GM12873 (cell line): ENCODE measurements around the gene ABCB10.

Source experiments
- CTCF ChIP-seq: IDR thresholded peaks from 2 replicates; pipeline ENCODE4 v1.5.1; 2012; ENCODE audit warnings: low read depth, mild to moderate bottlenecking, moderate library complexity, low read length, control low read depth; ENCODE audit not compliant: insufficient read depth; ENCODE audit errors: missing control alignments

The ABCB10 gene

GRCh38 chr1:229539863-229540506, 18.5 kb downstream of the ABCB10 start:
- TF ChIP-seq CTCF = no peak

DNA sequence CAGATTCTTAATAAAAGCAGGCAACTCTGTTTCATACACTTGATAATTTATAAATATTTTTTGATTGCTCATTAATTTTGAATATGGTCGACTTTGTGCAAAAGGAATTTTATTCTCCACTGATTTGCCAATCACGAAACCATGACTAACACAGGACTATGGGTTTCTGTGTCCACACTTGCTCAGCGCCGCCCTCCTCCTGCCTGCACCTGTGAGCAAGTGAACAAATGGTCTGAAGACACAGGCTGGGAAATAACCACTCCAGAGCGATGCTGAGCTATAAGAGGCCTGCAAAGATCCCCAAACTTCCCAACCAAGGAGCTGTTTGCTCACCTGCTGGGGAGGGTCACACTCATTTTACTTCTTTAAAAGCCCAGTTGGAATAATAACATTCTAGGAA, 19.6 kb downstream of the ABCB10 start:
- TF ChIP-seq CTCF = no peak

- no peak for TF ChIP-seq CTCF
Observed at GRCh38 chr1:229537894-229538293, 20.6 kb downstream of the ABCB10 start.

DNA sequence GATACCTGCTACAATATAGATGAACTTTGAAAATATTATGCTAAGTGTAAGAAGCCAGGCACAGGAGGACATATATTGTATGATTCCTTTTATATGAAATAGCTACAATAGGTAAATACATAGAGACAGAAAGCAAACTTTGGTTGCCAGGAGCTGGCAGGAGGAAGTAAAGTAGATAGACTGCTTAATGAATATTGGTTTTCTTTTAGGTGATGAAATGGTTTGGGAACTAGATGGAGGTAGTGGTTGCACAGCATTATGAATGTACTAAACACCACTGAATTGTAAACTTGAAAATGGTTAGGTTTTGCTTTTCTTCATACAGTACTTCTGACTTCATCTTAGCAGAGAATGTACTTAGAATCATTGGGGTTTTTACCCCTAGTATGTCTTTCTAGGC, 21.5 kb downstream of the ABCB10 start:
- TF ChIP-seq CTCF = no peak

GRCh38 chr1:229535230-229535629, 23.3 kb downstream of the ABCB10 start:
- no peak for TF ChIP-seq CTCF

- TF ChIP-seq CTCF = no peak
Observed at GRCh38 chr1:229531326-229531725, 27.2 kb downstream of the ABCB10 start.

- no peak for TF ChIP-seq CTCF
Observed at GRCh38 chr1:229529639-229530038, 28.9 kb downstream of the ABCB10 start.
